Smooth muscle cell (in vitro differentiated cells): Measurements from ENCODE around the gene SLBP. TPM values are rescaled to one million over a fixed set of nuclear protein-coding genes. Genes with fewer than 3 reads are reported as not detected.

Experiments
- DNase-seq: peaks from one replicate; lab custom pipeline; 2025; ENCODE audit not compliant: unreplicated experiment; lab: John Stamatoyannopoulos, UW
- H2AFZ ChIP-seq: fragments of 200-600 bp; sonication (generic); 2 replicates; pipeline ENCODE4 v1.6.0; 2016; ENCODE audit warnings: antibody characterized with exemption, low read depth, mild to moderate bottlenecking
- H3F3A ChIP-seq: fragments of 200-600 bp; sonication (generic); 2 replicates; pipeline ENCODE4 v1.6.0; 2017; ENCODE audit warnings: antibody characterized with exemption, low read depth
- H3K27ac ChIP-seq: fragments of 200-600 bp; sonication (generic); 2 replicates; pipeline ENCODE4 v1.5.1; 2016; ENCODE audit warnings: low read depth, mild to moderate bottlenecking
- H3K27me3 ChIP-seq: fragments of 200-600 bp; sonication (generic); 2 replicates; pipeline ENCODE4 v1.6.1; 2016; ENCODE audit warnings: low read depth, mild to moderate bottlenecking
- H3K36me3 ChIP-seq: fragments of 200-600 bp; sonication (generic); 2 replicates; pipeline ENCODE4 v1.5.1; 2016; ENCODE audit warnings: low read depth
- H3K4me1 ChIP-seq: fragments of 200-600 bp; sonication (generic); 2 replicates; pipeline ENCODE4 v1.5.1; 2016; ENCODE audit warnings: low read depth
- H3K4me2 ChIP-seq: fragments of 200-600 bp; sonication (generic); 2 replicates; pipeline ENCODE4 v1.6.0; 2016; ENCODE audit warnings: mild to moderate bottlenecking
- H3K4me3 ChIP-seq: fragments of 200-600 bp; sonication (generic); 2 replicates; pipeline ENCODE4 v1.5.1; 2016; ENCODE audit warnings: mild to moderate bottlenecking
- H3K79me2 ChIP-seq: fragments of 200-600 bp; sonication (generic); 2 replicates; pipeline ENCODE4 v1.6.0; 2016; ENCODE audit warnings: low read depth, mild to moderate bottlenecking
- H3K9ac ChIP-seq: fragments of 200-600 bp; sonication (generic); 2 replicates; pipeline ENCODE4 v1.6.0; 2016; ENCODE audit warnings: low read depth
- H3K9me3 ChIP-seq: fragments of 200-600 bp; sonication (generic); replicated peaks from 2 replicates; pipeline ENCODE4 v1.5.1; 2016; ENCODE audit warnings: low read depth
- H4K20me1 ChIP-seq: fragments of 200-600 bp; sonication (generic); 2 replicates; pipeline ENCODE4 v1.6.0; 2016; ENCODE audit warnings: low read depth
- WGBS: methylation state at CpG from one replicate; pipeline ENCODE4 v1.1.7; 2016; ENCODE audit warnings: low lambda C conversion rate; 5-methylcytosine and 5-hydroxymethylcytosine counted together
- polyA plus RNA-seq: library from polyadenylated mRNA; unstranded; fragments of >200 nt; fragmentation: Nextera tagmentation; extraction: Ambion mirVana; gene quantifications from 2 replicates; pipeline ENCODE4 v1.2.1, GENCODE V29; 2016
- total RNA-seq: library from RNA; depleted of rRNA; stranded (reverse); fragments of >200 nt; gene quantifications from 2 replicates; pipeline ENCODE4 v1.2.3, GENCODE V29; 2014
- TF ChIP-seq, protein P1 (sequence below): fragments of 200-600 bp; sonication (generic); IDR thresholded peaks from 2 replicates; pipeline ENCODE4 v1.5.1; 2017; ENCODE audit warnings: borderline replicate concordance, mild to moderate bottlenecking, antibody characterized with exemption; ENCODE audit not compliant: insufficient read depth, poor library complexity, severe bottlenecking

SLBP gene
- total and polyA plus RNA-seq, 2 experiments from 2014 or later = 55.4 to 63.9 TPM

DNA sequence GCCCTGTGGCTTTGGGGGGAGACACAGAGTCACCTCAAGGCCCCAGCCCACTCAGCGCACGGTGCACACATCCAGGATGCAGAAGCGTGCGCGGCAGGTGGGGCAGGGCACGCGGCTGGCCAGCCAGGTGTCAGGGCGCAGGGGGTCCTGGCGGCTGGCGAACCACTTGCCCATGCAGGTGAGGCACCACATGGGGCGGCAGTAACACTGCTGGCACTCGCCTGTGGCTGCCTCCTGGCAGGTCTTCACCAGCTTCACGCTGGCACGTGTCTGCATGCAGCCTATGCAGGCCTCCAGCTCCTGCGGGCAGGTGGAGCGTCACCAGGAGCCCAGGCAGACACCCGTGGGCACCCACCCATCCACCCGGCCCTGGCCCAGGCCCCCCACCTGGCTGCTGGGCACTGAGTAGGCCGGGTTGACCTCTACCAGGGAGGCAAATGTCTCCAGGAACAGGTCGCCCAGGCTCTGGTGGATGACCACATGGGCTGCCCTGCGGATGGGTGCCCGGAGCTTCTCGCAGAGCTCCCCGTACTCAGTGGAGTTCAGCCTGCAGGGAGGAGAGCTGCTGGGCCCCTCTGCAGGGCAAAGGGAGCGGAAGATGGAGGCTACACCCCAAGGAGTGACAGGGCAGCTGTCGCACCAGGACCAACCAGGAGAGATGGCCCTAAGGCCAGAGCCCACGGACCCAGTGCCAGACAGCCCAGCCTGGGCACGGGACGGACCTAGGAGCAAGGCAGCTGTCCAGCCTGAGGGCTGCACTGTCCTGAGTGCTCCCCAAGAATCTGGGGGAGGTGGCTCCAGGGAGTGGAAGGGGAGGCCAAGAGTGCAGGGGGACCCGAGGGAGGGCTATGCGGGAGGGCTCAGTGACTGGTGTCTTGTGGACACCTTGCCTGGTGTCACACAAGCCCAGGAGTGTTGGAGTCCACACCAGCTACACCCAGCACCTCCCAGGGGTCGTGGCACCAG lies 5.3 kb upstream of the SLBP start:
- no peak for DNase-seq
- Histone ChIP-seq H3K79me2 (peaks cover 33% of the 10 kb centered on the region), H3F3A (no peaks in the 10 kb centered on the region), H3K27me3 (no peaks in the 10 kb centered on the region), H3K4me1 (peaks cover 8% of the 10 kb centered on the region), H4K20me1 (peaks cover 7% of the 10 kb centered on the region), H3K4me3 (no peak overlapping the region), H3K9ac (no peak overlapping the region), H3K27ac (no peak overlapping the region), H3K9me3 (no peaks in the 10 kb centered on the region), H2AFZ (no peak overlapping the region), H3K36me3 (no peaks in the 10 kb centered on the region), H3K4me2 (no peak overlapping the region)
- TF ChIP-seq, protein P1, sequence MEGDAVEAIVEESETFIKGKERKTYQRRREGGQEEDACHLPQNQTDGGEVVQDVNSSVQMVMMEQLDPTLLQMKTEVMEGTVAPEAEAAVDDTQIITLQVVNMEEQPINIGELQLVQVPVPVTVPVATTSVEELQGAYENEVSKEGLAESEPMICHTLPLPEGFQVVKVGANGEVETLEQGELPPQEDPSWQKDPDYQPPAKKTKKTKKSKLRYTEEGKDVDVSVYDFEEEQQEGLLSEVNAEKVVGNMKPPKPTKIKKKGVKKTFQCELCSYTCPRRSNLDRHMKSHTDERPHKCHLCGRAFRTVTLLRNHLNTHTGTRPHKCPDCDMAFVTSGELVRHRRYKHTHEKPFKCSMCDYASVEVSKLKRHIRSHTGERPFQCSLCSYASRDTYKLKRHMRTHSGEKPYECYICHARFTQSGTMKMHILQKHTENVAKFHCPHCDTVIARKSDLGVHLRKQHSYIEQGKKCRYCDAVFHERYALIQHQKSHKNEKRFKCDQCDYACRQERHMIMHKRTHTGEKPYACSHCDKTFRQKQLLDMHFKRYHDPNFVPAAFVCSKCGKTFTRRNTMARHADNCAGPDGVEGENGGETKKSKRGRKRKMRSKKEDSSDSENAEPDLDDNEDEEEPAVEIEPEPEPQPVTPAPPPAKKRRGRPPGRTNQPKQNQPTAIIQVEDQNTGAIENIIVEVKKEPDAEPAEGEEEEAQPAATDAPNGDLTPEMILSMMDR = no peak
- WGBS = 98% methylated on average over 29 of the region's 32 CpGs

DNA sequence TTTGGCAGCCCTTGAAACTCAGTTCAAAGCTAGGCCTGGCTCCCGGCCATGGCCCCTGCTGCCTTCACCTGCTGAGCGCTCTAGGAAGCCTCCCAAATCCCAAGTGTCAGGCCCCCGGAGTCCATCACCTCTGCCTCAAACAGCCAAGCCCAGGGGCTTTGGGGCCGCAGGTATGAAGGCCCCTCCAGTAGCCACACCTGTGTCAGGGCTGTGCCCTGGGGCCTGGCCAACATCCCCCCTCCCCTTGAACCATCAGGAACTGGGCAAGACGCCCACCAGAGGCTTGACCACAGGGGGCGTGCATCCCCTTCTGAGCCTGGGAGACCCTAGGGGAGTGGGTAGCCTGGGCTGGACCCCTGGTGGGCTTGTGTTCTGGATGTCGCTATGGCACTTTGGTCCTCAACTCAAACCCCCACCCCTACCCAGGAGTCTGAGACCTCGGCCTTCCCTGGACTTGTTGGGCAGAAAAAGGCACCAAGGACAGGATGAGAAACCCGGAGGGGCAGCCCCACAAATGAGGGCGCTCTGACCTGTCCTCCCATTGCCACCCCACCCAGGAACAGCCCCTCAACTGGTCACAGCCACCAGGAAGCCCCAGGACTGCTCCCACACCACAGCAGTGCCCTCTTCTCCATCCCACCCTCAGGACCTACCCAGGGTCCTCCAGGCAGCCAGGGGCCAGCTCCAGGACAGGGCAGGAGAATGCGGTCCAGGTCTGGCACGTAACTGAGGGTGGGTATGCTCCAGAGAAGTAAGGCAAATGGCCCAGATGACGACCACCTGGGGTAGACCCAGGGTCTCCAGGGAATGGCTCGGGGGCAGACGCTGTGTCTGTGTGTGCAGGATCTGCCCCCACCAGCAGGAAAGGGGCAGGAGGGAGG lies 4.2 kb upstream of the SLBP start:
- H3K36me3 ChIP-seq = no peaks in the 10 kb centered on the region
- no peak for DNase-seq
- WGBS = 94% methylated on average over 15 of the region's 15 CpGs
- no peaks in the 10 kb centered on the region for H3K27me3 ChIP-seq
- H3K4me2 ChIP-seq = no peak overlapping the region
- peaks cover 11% of the 10 kb centered on the region for H4K20me1 ChIP-seq
- H3K4me3 ChIP-seq = no peak overlapping the region
- no peak overlapping the region for H3K9ac ChIP-seq
- TF ChIP-seq, protein P1 = no peak
- no peak overlapping the region for H2AFZ ChIP-seq
- H3K79me2 ChIP-seq = peaks cover 23% of the 10 kb centered on the region
- peaks cover 8% of the 10 kb centered on the region for H3K4me1 ChIP-seq
- H3K9me3 ChIP-seq = no peaks in the 10 kb centered on the region
- H3K27ac ChIP-seq = no peak overlapping the region
- no peaks in the 10 kb centered on the region for H3F3A ChIP-seq

DNA sequence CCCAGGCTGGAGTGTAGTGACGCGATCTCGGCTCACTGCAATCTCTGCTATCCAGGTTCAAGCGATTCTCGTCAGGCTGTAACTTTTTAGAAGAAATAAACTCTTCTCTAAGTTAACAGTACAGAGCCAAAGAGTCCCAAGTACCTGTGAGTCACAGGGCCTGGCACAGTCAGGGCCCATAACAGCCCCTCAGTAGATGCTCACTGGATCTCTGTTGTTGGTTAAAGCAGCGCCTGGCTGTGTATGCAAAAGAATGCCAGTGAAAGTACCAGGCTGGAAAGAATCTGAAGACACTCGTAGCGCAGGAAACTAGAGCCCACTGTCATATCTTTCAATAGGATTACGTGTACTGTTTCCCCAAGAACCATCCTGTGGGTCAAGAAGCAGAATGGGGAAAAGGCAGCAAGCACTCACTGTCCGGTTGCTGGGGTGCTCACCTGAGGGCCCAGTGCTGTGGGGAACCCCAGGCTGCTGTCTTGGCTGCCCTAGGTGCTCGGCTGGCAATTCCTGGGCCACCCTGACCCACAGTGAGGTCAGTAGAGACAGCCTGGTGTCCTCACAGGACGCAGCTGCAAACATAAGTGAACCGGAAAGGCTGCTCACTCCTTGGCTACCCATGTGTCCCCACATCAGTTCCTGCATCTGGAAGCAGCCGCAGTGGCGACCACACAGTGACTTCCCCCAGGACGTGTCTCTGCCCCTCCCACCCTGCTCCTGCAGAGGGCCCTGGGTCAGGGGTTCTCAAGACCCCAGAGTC lies 3.1 kb upstream of the SLBP start:
- TF ChIP-seq, protein P1 = no peak
- H3F3A ChIP-seq = no peaks in the 10 kb centered on the region
- DNase-seq = no peak
- H3K9me3 ChIP-seq = no peaks in the 10 kb centered on the region
- H3K4me3 ChIP-seq = no peak overlapping the region
- peaks cover 22% of the 10 kb centered on the region for H4K20me1 ChIP-seq
- H3K36me3 ChIP-seq = no peaks in the 10 kb centered on the region
- H3K4me1 ChIP-seq = peaks cover 16% of the 10 kb centered on the region
- 92% methylated on average over 16 of the region's 16 CpGs for WGBS
- peaks cover 30% of the 10 kb centered on the region for H3K79me2 ChIP-seq
- H3K9ac ChIP-seq = no peak overlapping the region
- H3K27me3 ChIP-seq = no peaks in the 10 kb centered on the region
- no peak overlapping the region for H3K27ac ChIP-seq
- H3K4me2 ChIP-seq = no peak overlapping the region
- H2AFZ ChIP-seq = no peak overlapping the region
